ENCODE results near the gene SSBP3.

DNA sequence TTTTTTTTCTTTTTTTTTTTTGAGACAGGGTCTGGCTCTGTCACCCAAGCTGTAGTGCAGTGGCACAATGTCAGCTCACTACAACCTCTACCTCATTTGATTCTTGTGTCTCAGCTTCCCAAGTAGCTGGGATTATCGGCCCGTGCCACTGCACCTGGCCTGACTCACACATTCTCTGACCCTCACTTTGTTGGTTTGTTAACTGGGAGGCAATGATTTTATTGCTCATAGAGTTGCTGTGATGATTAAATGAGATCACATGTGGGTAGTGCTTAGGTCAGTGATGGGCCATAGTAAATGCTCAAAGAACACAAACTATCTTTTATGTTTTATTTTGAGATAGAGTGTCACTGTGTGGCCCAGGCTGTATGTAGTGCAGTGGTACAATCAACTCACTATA is 47.3 kb upstream of the SSBP3 start:
- TF ChIP-seq, protein P1, sequence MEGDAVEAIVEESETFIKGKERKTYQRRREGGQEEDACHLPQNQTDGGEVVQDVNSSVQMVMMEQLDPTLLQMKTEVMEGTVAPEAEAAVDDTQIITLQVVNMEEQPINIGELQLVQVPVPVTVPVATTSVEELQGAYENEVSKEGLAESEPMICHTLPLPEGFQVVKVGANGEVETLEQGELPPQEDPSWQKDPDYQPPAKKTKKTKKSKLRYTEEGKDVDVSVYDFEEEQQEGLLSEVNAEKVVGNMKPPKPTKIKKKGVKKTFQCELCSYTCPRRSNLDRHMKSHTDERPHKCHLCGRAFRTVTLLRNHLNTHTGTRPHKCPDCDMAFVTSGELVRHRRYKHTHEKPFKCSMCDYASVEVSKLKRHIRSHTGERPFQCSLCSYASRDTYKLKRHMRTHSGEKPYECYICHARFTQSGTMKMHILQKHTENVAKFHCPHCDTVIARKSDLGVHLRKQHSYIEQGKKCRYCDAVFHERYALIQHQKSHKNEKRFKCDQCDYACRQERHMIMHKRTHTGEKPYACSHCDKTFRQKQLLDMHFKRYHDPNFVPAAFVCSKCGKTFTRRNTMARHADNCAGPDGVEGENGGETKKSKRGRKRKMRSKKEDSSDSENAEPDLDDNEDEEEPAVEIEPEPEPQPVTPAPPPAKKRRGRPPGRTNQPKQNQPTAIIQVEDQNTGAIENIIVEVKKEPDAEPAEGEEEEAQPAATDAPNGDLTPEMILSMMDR (IDR thresholded peaks at IDR 0.05) = no peak
- no peak for TF ChIP-seq POLR2A (IDR thresholded peaks at IDR 0.05)

Data from breast epithelium (tissue), 3 donors.